Erythroblast (primary cell): ENCODE measurements around the gene FIBP.

Experiments
- GATA1 ChIP-seq: IDR thresholded peaks from 2 replicates; pipeline ENCODE4 v1.6.1; 2011; ENCODE audit warnings: low read depth, mild to moderate bottlenecking, control low read depth, low read length, moderate library complexity
- POLR2A ChIP-seq: IDR thresholded peaks from 2 replicates; pipeline ENCODE4 v1.6.1; 2011; ENCODE audit warnings: mild to moderate bottlenecking, low read length

- TF ChIP-seq POLR2A (no peak), GATA1 (no peak)
These were observed 33.6 kb upstream of the FIBP start for GRCh38 chr11:65921876-65922275.
